GM21529 (cell line): ENCODE data around the gene TAL1.
"Not testable (repeated sequence)": the region's sequence is repeated elsewhere in the genome, so short reads cannot be mapped to it uniquely, and the experiment has no call there.

ENCODE experiments used
- ATAC-seq: cut with Tn5 transposase; IDR thresholded peaks from one replicate; pipeline ENCODE4 v1.9.1; 2021; ENCODE audit not compliant: unreplicated experiment

TAL1 gene

GRCh38 chr1:47232187-47232874 is at the start of gene TAL1:
Gene TAL1, minus strand, starts transcription at chr1:47232225. Its CDS starts 6,337 bp downstream, at chr1:47225888.
- no peak for ATAC-seq

- no peak for ATAC-seq
Observed at GRCh38 chr1:47280142-47280541, 48.1 kb upstream of the TAL1 start.

- ATAC-seq = no peak
Observed at GRCh38 chr1:47276850-47277249, 44.8 kb upstream of the TAL1 start.

- not testable (repeated sequence) for ATAC-seq
Observed at GRCh38 chr1:47275811-47276210, 43.8 kb upstream of the TAL1 start.

GRCh38 chr1:47265529-47265928 is 33.5 kb upstream of the TAL1 start:
- ATAC-seq = not testable (repeated sequence)

GRCh38 chr1:47262787-47263413 is 30.9 kb upstream of the TAL1 start:
- no peak for ATAC-seq

- ATAC-seq = no peak
Observed at GRCh38 chr1:47257224-47257623, 25.2 kb upstream of the TAL1 start.

- no peak for ATAC-seq
Observed at GRCh38 chr1:47252795-47253194, 20.8 kb upstream of the TAL1 start.

- no peak for ATAC-seq
Observed at GRCh38 chr1:47252369-47252768, 20.3 kb upstream of the TAL1 start.

GRCh38 chr1:47249755-47250154 is 17.7 kb upstream of the TAL1 start:
- no peak for ATAC-seq

GRCh38 chr1:47244339-47244862 is 12.4 kb upstream of the TAL1 start:
- ATAC-seq = no peak

GRCh38 chr1:47243910-47244309 is 11.9 kb upstream of the TAL1 start:
- ATAC-seq = no peak

- no peak for ATAC-seq
Observed at GRCh38 chr1:47241114-47242113, 9.4 kb upstream of the TAL1 start.

- no peak for ATAC-seq
Observed at GRCh38 chr1:47238935-47239592, 7.0 kb upstream of the TAL1 start.

- no peak for ATAC-seq
Observed at GRCh38 chr1:47235806-47236205, 3.8 kb upstream of the TAL1 start.

- no peak for ATAC-seq
Observed at GRCh38 chr1:47235241-47235681, 3.2 kb upstream of the TAL1 start.

GRCh38 chr1:47233186-47233585 is 1.2 kb upstream of the TAL1 start:
- ATAC-seq = no peak

- no peak for ATAC-seq
Observed at GRCh38 chr1:47231301-47232186, 481 bp downstream of the TAL1 start.

- ATAC-seq = no peak
Observed at GRCh38 chr1:47230692-47231300, 1.2 kb downstream of the TAL1 start.
